Activated CD4-positive, alpha-beta memory T cell treated with anti-CD3 and anti-CD28 coated beads, Interleukin-2, amount 10 ng/mL, durations not matched to agents 7 days and 5 days (primary cell): ENCODE measurements around the gene TRPM6. TPM values are rescaled to one million over a fixed set of nuclear protein-coding genes. Genes with fewer than 3 reads are reported as not detected.

Experiments used
- CTCF ChIA-PET: fragments of 350-600 bp; sonication (Branson Sonifier 250); formaldehyde crosslinking; loops from one replicate; lab custom pipeline; 2021; ENCODE audit warnings: antibody characterized with exemption, inconsistent platforms; lab: Charles Lee
- POLR2A ChIA-PET: fragments of 350-600 bp; sonication (Branson Sonifier 250); formaldehyde crosslinking; loops from one replicate; lab custom pipeline; 2021; ENCODE audit warnings: antibody characterized with exemption; lab: Charles Lee
- DNase-seq: peaks from one replicate; pipeline ENCODE4 v3.0.0-alpha.2; 2020
- H3K27ac Mint-ChIP-seq: one replicate; pipeline ENCODE4 v1.8.0; 2021; ENCODE audit warnings: mild to moderate bottlenecking, mixed read lengths
- H3K27me3 Mint-ChIP-seq: one replicate; pipeline ENCODE4 v1.8.0; 2021; ENCODE audit warnings: mixed read lengths
- H3K36me3 Mint-ChIP-seq: one replicate; pipeline ENCODE4 v1.8.0; 2021; ENCODE audit warnings: low read depth, mixed read lengths
- H3K4me1 Mint-ChIP-seq: one replicate; pipeline ENCODE4 v1.8.0; 2021; ENCODE audit warnings: mixed read lengths
- H3K4me3 Mint-ChIP-seq: one replicate; pipeline ENCODE4 v1.8.0; 2021; ENCODE audit warnings: mild to moderate bottlenecking, mixed read lengths
- H3K9me3 Mint-ChIP-seq: one replicate; pipeline ENCODE4 v1.8.0; 2021; ENCODE audit warnings: mixed read lengths
- total RNA-seq, 2 experiments: library from RNA; stranded (reverse); gene quantifications; one replicate each; pipeline ENCODE4 v1.2.3, GENCODE V29; 2021

Gene TRPM6
- total RNA-seq, 2 experiments from 2014 or later, result not detected

DNA sequence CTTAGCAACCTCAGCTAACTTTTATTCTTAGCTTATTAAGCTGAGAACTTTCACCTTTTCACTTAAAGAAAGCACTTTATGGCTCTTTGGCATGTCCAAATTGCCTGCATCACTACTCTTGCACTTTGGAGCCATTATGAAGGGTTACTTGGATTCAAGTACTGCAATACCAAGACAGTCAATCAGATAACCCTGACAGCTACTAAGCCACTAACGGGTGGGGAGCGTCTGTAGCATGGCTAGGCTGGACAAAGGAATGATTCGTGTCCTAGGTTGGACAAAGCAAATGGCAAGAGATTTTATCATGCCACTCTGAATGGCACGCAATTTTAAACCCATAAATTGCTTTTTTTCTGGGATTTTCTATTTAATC is 39.6 kb downstream of the TRPM6 start:
- Mint-ChIP-seq H3K4me1 (peaks cover 7% of the 10 kb centered on the region), H3K9me3 (no peaks in the 10 kb centered on the region), H3K4me3 (no peak overlapping the region), H3K36me3 (no peaks in the 10 kb centered on the region), H3K27ac (no peak overlapping the region), H3K27me3 (peaks cover 2% of the 10 kb centered on the region)
- ChIA-PET POLR2A (no interaction called here), CTCF (no interaction called here)
- DNase-seq, result no peak

DNA sequence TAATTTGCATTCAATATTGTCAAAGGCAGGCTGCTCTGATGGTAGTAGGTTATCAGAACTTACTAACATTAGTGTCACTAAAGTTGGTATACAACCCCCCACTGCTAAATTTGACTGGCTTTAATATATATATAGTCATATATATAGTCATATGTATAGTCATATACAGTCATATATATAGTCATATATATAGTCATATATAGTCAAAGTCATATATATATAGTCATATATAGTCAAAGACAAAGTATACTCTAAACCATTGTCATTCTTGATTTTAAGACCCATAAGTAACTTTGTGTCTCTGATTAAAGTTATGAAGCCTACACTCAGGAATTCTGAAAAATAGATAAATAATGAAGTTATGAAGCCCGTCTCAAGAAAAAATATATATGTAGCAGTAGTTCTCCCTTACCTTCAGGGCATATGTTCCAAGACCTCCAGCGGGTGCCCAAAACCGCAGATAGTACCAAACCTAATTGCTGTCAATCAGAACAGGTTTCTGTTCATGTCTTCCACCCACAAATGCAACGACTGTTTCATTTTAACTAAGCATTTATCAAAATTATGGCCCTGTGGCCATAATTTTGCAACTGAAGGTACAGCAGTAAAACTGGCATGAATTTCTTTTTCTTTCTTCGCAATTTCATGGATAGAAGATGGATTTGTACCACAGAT is 40.1 kb downstream of the TRPM6 start:
- ChIA-PET CTCF (no interaction called here), POLR2A (no interaction called here)
- Mint-ChIP-seq H3K36me3 (no peaks in the 10 kb centered on the region), H3K27ac (no peak overlapping the region), H3K4me1 (peaks cover 7% of the 10 kb centered on the region), H3K27me3 (peaks cover 2% of the 10 kb centered on the region), H3K9me3 (no peaks in the 10 kb centered on the region), H3K4me3 (no peak overlapping the region)
- no peak for DNase-seq

DNA sequence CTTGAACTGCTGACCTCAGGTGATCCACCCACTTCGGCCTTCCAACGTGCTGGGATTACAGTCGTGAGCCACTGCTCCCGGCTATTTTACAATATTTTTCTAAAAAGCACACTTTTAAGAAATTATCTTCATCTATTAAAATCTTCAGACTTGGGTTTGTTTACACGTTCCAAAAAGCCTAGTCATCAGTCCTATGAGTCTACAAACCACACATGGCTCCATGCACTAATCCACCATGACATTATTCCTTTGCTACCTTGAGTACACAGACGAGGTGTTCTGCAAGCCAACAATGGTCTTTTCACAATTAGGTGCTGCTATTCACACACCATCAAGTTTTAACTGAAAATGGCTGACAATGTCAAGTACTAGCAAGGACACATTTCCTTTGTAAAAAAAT is 41.0 kb downstream of the TRPM6 start:
- no peak for DNase-seq
- H3K27me3 Mint-ChIP-seq, result peaks cover 2% of the 10 kb centered on the region
- peaks cover 7% of the 10 kb centered on the region for H3K4me1 Mint-ChIP-seq
- H3K27ac Mint-ChIP-seq, result no peak overlapping the region
- POLR2A ChIA-PET, result no interaction called here
- H3K4me3 Mint-ChIP-seq, result no peak overlapping the region
- no peaks in the 10 kb centered on the region for H3K9me3 Mint-ChIP-seq
- CTCF ChIA-PET, result no interaction called here
- no peaks in the 10 kb centered on the region for H3K36me3 Mint-ChIP-seq

DNA sequence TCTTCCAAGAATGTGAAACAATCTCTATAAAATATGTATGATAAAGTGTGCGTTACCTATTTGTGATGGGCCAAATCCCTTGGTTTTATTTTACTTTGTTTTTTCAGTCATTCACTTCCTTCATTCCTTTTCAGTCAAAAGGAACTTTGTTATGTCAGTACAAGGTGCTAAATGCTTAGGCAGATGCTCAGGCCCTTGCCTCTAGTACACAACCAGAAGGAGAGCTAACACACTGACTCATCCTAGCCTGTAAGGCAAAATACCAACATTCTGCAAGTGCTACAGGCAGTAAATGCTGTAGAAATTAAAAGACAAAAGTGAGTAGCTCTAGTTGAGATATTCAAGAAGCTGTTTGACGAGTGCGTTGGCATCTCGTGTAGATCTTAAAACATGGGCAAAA is 49.4 kb downstream of the TRPM6 start:
- Mint-ChIP-seq H3K9me3 (no peaks in the 10 kb centered on the region), H3K27me3 (peaks cover 4% of the 10 kb centered on the region), H3K36me3 (no peaks in the 10 kb centered on the region), H3K27ac (no peak overlapping the region), H3K4me1 (no peaks in the 10 kb centered on the region), H3K4me3 (no peak overlapping the region)
- ChIA-PET POLR2A (no interaction called here), CTCF (no interaction called here)
- no peak for DNase-seq

DNA sequence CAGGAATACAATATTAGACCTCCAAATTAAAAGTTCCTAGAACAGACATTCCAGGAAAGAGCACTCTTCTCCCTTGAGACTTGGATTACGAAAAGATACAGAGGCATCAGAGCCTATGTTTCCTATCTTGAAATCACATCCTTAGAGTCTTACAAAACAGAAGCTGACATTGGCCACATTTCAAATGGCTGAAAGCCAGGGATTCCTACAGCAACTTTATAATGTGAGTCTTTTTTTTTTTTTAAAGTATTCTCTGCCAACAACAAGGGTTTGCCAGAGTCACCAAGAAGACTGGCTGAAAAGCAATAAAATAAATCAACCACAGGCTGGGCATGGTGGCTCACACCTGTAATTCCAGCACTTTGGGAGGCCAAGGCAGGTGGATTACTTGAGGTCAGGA is 63.1 kb downstream of the TRPM6 start:
- H3K4me3 Mint-ChIP-seq, result no peak overlapping the region
- H3K36me3 Mint-ChIP-seq, result no peaks in the 10 kb centered on the region
- ChIA-PET POLR2A (no interaction called here), CTCF (interaction anchor here (0.7 kb wide), 1 partner anchor 268 kb away, joined by 7 read pairs; no protein-coding TSS in a partner anchor)
- H3K27ac Mint-ChIP-seq, result no peak overlapping the region
- H3K4me1 Mint-ChIP-seq, result no peaks in the 10 kb centered on the region
- DNase-seq, result no peak
- H3K27me3 Mint-ChIP-seq, result peaks cover 4% of the 10 kb centered on the region
- H3K9me3 Mint-ChIP-seq, result no peaks in the 10 kb centered on the region

DNA sequence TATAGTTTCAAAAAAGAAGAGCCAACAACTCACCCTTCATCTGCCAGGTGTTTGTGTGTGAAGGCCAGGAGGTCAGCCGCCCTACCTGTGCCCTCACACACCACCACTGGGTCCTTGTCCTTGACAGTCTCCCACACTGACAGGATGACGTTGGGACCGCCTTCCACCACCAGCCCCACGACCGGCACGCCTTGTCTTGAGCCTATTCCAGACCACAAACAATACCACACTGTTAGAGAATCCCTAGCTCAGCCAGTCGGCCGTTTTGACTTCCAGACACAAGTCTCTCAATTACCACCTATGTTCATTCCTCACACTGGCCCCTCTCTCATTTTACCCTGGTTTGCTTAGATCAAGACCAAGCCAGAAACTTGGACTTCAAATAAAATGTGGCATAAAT is 66.1 kb downstream of the TRPM6 start:
- CTCF ChIA-PET, result no interaction called here
- no peaks in the 10 kb centered on the region for H3K4me1 Mint-ChIP-seq

DNA sequence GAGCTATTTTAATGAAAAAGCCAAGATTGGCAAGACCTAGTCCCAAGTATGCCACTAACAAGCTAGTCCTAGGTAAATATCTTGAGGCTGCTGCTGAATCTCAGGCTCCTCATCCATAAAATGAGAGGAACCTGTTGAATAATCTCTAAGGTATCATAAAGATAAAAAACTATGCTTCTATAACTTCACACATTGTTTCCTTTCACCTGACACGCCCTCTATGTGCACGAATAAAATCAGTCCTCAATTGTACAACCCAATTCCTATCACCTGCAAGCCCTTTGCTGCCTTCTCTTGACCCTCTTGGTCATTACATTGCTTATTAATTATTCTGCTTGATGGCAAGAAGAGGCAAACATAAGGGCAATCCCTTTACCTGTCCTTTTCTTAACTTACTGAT is 69.9 kb downstream of the TRPM6 start:
- H3K27me3 Mint-ChIP-seq, result peaks cover 10% of the 10 kb centered on the region
- H3K27ac Mint-ChIP-seq, result no peak overlapping the region
- H3K9me3 Mint-ChIP-seq, result no peaks in the 10 kb centered on the region
- no peak for DNase-seq
- no peaks in the 10 kb centered on the region for H3K4me1 Mint-ChIP-seq
- H3K36me3 Mint-ChIP-seq, result no peaks in the 10 kb centered on the region
- ChIA-PET CTCF (no interaction called here), POLR2A (no interaction called here)
- no peak overlapping the region for H3K4me3 Mint-ChIP-seq

More for the DNA sequence above, 66.1 kb downstream of the TRPM6 start:
- Mint-ChIP-seq H3K27me3 (peaks cover 6% of the 10 kb centered on the region), H3K9me3 (no peaks in the 10 kb centered on the region), H3K36me3 (no peaks in the 10 kb centered on the region), H3K4me3 (no peak overlapping the region), H3K27ac (no peak overlapping the region)
- POLR2A ChIA-PET, result no interaction called here
- DNase-seq, result no peak

DNA sequence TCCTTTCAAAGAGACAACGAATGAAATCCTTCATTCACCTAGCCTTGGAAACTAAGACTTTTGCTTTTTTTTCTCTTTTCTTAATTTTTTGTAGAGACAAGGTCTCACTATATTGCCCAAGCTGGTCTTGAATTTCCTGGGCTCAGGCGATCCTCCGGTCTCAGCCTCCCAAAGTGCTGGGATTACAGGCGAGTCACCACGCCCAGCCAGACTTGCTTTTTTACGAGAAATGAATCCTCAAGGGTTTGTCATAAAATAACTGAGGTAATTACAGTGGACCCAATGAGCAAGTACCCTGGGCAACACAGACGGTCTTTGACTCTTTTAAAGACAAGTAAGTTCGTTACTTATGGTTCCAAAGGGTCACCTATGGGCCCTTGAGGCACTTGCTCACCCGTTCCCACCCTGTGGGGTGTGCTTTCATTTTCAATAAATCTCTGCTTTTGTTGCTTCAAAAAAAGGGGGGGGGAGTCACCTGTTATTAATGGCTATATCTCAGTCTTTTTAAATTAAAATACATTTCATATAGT is 70.4 kb downstream of the TRPM6 start:
- no peaks in the 10 kb centered on the region for H3K36me3 Mint-ChIP-seq
- H3K27ac Mint-ChIP-seq, result no peak overlapping the region
- no peak for DNase-seq
- peaks cover 10% of the 10 kb centered on the region for H3K27me3 Mint-ChIP-seq
- ChIA-PET CTCF (no interaction called here), POLR2A (no interaction called here)
- no peak overlapping the region for H3K4me3 Mint-ChIP-seq
- no peaks in the 10 kb centered on the region for H3K4me1 Mint-ChIP-seq
- no peaks in the 10 kb centered on the region for H3K9me3 Mint-ChIP-seq

DNA sequence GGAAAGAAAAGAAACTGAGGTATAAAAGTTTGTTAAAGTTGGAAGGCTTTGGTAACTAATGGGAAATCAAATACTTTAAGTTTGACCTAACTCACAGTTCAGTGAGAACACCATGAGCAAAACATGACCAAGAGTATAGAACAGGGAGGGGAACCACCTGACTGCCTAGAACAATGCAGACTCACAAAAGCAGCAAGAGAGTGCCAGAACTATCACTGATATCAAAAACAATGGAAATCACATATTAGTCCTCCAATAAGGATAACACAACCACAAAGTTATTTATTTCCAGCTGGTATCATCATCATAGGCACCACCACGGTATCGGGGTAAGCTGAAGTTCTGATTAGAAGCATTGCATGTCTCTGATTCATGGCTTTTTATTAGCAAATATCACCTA is 77.5 kb downstream of the TRPM6 start:
- no peak overlapping the region for H3K4me3 Mint-ChIP-seq
- DNase-seq, result no peak
- ChIA-PET POLR2A (no interaction called here), CTCF (no interaction called here)
- H3K9me3 Mint-ChIP-seq, result no peaks in the 10 kb centered on the region
- no peaks in the 10 kb centered on the region for H3K36me3 Mint-ChIP-seq
- no peaks in the 10 kb centered on the region for H3K4me1 Mint-ChIP-seq
- peaks cover 16% of the 10 kb centered on the region for H3K27me3 Mint-ChIP-seq
- H3K27ac Mint-ChIP-seq, result no peak overlapping the region

DNA sequence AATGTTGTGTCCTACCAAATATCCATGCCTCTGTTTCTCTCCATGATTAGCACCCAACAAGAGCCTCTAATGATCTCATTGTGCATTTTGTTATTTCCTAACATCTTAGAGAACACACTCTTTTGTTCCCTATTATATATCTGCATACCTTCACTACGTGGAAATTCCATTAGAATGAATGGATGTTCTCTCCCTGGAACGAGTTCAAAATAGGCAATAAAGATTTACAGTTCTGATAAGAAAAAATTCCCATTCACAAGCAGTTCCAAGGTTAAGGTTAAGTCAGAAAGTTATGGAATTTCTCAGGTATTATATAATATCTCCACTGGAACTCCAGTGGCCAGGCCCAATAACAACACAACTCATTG is 83.7 kb downstream of the TRPM6 start:
- H3K4me3 Mint-ChIP-seq, result no peak overlapping the region

DNA sequence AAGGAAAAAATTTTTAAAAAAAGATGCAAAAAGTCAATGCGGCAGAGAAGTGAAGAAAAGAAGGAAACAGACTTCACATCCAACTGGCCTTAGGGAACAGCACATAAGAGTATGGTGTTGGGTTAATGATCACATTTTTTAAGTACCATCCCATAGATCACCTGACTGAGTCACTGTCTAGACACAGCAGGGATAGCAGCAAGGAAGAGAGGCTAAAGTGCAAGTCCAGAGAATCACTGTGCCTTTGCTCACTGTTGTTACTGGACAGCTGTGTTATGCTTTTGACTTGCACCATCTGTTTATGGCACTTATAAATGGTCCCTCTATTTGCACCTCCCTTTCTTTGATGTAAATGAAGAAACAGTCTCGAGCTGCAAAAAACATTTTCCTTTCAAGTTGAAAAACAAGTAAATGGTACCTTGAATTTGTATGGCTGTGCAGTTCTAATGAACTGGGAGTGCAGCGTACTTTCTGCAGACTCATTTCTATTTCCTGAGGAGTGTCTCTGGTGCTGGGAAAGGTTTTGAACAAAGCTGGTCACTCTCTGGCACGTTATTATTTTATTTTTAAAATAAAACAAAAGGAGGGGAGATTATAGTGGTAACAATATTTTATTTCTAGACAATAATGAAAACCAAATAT is 84.2 kb downstream of the TRPM6 start:
- DNase-seq, result no peak
- H3K4me3 Mint-ChIP-seq, result no peak overlapping the region
- CTCF ChIA-PET, result no interaction called here
- H3K27me3 Mint-ChIP-seq, result peaks cover 21% of the 10 kb centered on the region
- POLR2A ChIA-PET, result no interaction called here
- no peaks in the 10 kb centered on the region for H3K9me3 Mint-ChIP-seq
- no peaks in the 10 kb centered on the region for H3K36me3 Mint-ChIP-seq
- H3K27ac Mint-ChIP-seq, result no peak overlapping the region
- no peaks in the 10 kb centered on the region for H3K4me1 Mint-ChIP-seq

More for the DNA sequence above, 83.7 kb downstream of the TRPM6 start:
- Mint-ChIP-seq H3K9me3 (no peaks in the 10 kb centered on the region), H3K36me3 (no peaks in the 10 kb centered on the region), H3K27me3 (peaks cover 20% of the 10 kb centered on the region), H3K27ac (no peak overlapping the region), H3K4me1 (no peaks in the 10 kb centered on the region)
- ChIA-PET POLR2A (no interaction called here), CTCF (no interaction called here)
- no peak for DNase-seq

DNA sequence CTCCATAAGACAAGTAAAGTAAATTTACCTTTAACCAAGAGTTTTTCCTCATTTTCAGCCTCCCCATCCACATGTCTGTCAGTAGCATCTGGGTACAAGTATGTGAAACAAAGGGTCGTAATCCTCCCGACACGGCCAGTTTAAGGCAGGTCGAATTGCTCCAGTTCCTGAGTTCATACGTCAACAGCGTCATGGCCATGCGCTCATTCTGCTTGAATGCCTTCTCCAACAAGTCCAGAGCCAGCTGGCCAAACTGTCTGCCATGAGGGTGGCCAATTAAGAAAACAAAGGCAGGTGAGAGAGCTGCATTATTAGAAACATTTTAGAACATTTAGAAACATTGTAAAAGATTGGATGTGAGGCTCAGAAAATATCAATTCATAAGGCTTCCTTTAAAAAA is 87.5 kb downstream of the TRPM6 start:
- Mint-ChIP-seq H3K4me3 (no peak overlapping the region), H3K27me3 (peaks cover 17% of the 10 kb centered on the region), H3K27ac (no peak overlapping the region), H3K36me3 (no peaks in the 10 kb centered on the region), H3K9me3 (no peaks in the 10 kb centered on the region), H3K4me1 (no peaks in the 10 kb centered on the region)
- POLR2A ChIA-PET, result no interaction called here
- CTCF ChIA-PET, result interaction anchor here (0.7 to 1.1 kb wide), 3 partner anchors 19 to 1084 kb away, joined by 3 to 5 read pairs (median 4); no protein-coding TSS in a partner anchor
- no peak for DNase-seq

DNA sequence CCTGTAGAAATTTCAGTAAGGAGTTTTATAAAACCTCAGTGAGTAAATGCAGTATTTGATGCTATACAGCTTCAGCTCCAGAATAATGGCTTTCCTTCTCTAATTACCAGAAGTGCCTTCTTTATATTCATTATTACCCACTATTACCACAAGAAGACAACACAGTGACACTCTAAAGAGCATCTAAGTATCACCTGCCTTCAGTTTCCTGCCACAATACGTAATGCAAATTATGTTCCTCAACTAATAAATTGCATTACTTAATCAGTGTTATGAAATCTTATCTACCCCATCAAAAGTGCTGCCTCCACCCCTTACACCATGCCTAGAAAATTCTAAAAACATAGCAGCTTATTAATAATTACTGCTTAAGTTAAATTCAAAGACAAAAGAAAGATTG is 91.9 kb downstream of the TRPM6 start:
- H3K27ac Mint-ChIP-seq, result no peak overlapping the region
- no peak for DNase-seq
- H3K36me3 Mint-ChIP-seq, result no peaks in the 10 kb centered on the region
- peaks cover 12% of the 10 kb centered on the region for H3K27me3 Mint-ChIP-seq
- ChIA-PET CTCF (interaction anchor here (0.6 to 0.8 kb wide), 2 partner anchors 17 to 158 kb away, joined by 3 read pairs; no protein-coding TSS in a partner anchor), POLR2A (no interaction called here)
- no peaks in the 10 kb centered on the region for H3K9me3 Mint-ChIP-seq
- no peaks in the 10 kb centered on the region for H3K4me1 Mint-ChIP-seq
- no peak overlapping the region for H3K4me3 Mint-ChIP-seq
